22Rv1 (cell line): ENCODE results near the gene CXorf38.

Experiments used
- H3K27ac ChIP-seq: fragments of 450-650 bp; 2 replicates; pipeline ENCODE4 v1.5.1; 2017
- CTCF ChIP-seq: fragments of 450-650 bp; IDR thresholded peaks from 2 replicates; pipeline ENCODE4 v1.5.1; 2017; ENCODE audit warnings: mild to moderate bottlenecking
- ZFX ChIP-seq: fragments of 450-650 bp; IDR thresholded peaks from 2 replicates; pipeline ENCODE4 v1.6.1; 2017; ENCODE audit warnings: antibody characterized with exemption, borderline replicate concordance

CXorf38 gene, protein sequence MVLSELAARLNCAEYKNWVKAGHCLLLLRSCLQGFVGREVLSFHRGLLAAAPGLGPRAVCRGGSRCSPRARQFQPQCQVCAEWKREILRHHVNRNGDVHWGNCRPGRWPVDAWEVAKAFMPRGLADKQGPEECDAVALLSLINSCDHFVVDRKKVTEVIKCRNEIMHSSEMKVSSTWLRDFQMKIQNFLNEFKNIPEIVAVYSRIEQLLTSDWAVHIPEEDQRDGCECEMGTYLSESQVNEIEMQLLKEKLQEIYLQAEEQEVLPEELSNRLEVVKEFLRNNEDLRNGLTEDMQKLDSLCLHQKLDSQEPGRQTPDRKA

GRCh38 chrX:40647307-40648197 lies at the start of gene CXorf38:
TSS of gene CXorf38 (minus strand) at chrX:40647561. CDS start at chrX:40647520, 41 bp downstream.
- H3K27ac ChIP-seq, result peak within 1 kb of the TSS; percentile 63

GRCh38 chrX:40694802-40695201 lies 47.4 kb upstream of the CXorf38 start:
- H3K27ac ChIP-seq, result no peak overlapping the region
- TF ChIP-seq CTCF (no peak), ZFX (no peak)

More at GRCh38 chrX:40647307-40648197, at the start of gene CXorf38:
- TF ChIP-seq CTCF (no peak), ZFX (no peak)

GRCh38 chrX:40688929-40689328 lies 41.6 kb upstream of the CXorf38 start:
- no peak overlapping the region for H3K27ac ChIP-seq

DNA sequence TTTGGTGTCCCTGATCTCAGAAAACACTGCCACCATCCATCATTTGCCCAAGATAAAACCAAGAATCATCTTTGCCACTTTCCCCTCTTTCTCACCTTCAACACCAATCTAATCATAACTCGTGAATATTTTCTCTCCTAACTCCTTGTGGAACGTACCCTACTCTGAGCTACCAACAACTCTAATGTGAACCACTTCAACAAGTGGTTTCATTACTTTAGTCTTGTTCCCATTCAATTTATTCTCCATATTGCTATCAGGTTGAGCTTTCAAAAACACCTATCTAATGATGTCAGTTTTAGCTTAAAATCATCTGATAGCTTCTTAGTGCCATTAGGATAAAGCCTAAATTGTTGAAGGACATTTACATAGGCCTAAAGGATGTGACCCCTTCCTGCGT lies 39.8 kb upstream of the CXorf38 start:
- H3K27ac ChIP-seq, result no peak overlapping the region
- TF ChIP-seq CTCF (no peak), ZFX (no peak)

More at GRCh38 chrX:40688929-40689328, 41.6 kb upstream of the CXorf38 start:
- TF ChIP-seq ZFX (no peak), CTCF (no peak)

DNA sequence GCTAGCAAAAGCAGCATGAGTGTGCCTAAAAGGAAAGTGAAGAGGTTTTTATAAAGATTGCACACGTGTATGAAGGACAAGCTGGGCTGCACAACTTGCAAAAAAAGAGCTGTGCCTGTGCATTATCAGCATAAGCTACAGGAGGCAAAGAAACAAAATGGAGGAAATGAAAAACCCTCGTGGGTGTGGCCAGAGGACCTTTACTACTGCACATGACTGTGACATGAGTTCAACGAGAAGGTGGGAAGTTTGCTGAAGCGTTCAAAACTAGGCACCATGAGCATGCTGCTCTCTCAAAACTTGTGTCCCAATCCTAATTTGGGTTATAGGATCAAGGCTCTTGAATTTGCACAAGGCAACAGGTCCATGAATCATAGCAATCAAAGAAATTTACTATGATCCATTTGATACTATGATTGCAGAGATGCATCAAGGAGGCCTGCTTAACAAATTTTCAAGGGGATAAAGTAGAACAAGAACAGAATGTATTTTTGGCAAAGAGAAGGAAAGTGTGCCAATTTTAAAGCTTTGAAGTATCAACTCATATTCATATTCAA lies 38.1 kb upstream of the CXorf38 start:
- no peak overlapping the region for H3K27ac ChIP-seq
- TF ChIP-seq CTCF, result no peak
- TF ChIP-seq ZFX, result no peak

- H3K27ac ChIP-seq, result no peak overlapping the region
- TF ChIP-seq ZFX (no peak), CTCF (no peak)
Measured at GRCh38 chrX:40684092-40684491, 36.7 kb upstream of the CXorf38 start.
